K562 (cell line): Measurements from ENCODE around the gene COCH.

ENCODE experiments used
- MEF2D ChIP-seq: conservative IDR thresholded peaks from 2 replicates; pipeline ENCODE4 v1.6.1; 2016; ENCODE audit warnings: low read depth, missing genetic modification characterization, missing compliant biosample characterization
- RAD21 ChIP-seq, 2 experiments: fragments of 250-450 bp in 1 of 2; fragments of 450-650 bp in 1 of 2; sonication (Bioruptor Pico) in 1 of 2; formaldehyde crosslinking in 1 of 2; IDR thresholded peaks in 1 of 2; conservative IDR thresholded peaks in 1 of 2; 2 replicates each; pipeline versions ENCODE4 v1.4.0 to v1.8.0; 2020 to 2022; ENCODE audit warnings: mild to moderate bottlenecking in 2 of 2, moderate library complexity in 1 of 2
- RAD51 ChIP-seq: fragments of 450-650 bp; IDR thresholded peaks from 2 replicates; pipeline ENCODE4 v1.7.1; 2016; ENCODE audit warnings: low read depth, mild to moderate bottlenecking, borderline replicate concordance

GRCh38 chr14:30938617-30939016 is 64.3 kb downstream of the COCH start:
- TF ChIP-seq RAD21 (CRISPR knock-in tag; conservative IDR thresholded peaks at IDR 0.05 in 1 of 2, IDR thresholded peaks at IDR 0.05 in 1 of 2) = no peak
- no peak for TF ChIP-seq RAD51
- TF ChIP-seq MEF2D (tag) = no peak
